KOPT-K1 (cell line): ENCODE measurements around the gene KIF26B.
"Not testable (repeated sequence)": the region's sequence is repeated elsewhere in the genome, so short reads cannot be mapped to it uniquely, and the experiment has no call there.

Source experiments
- H3K27ac ChIP-seq: fragments of 200-600 bp; sonication (generic); 2 replicates; pipeline ENCODE4 v1.5.1; 2016; ENCODE audit warnings: antibody characterized with exemption, mild to moderate bottlenecking, low read depth, low read length; ENCODE audit not compliant: poor library complexity, severe bottlenecking
- H3K36me3 ChIP-seq: fragments of 200-600 bp; sonication (generic); 2 replicates; pipeline ENCODE4 v1.5.1; 2017; ENCODE audit warnings: antibody characterized with exemption, mild to moderate bottlenecking, low read length, moderate library complexity; ENCODE audit not compliant: insufficient read depth
- H3K9me3 ChIP-seq: fragments of 200-600 bp; sonication (generic); 2 replicates; pipeline ENCODE4 v1.5.1; 2017; ENCODE audit warnings: antibody characterized with exemption, low read length, mild to moderate bottlenecking; ENCODE audit not compliant: insufficient read depth, poor library complexity, severe bottlenecking

KIF26B gene

GRCh38 chr1:245700631-245701030, 545.8 kb downstream of the KIF26B start:
- H3K27ac ChIP-seq = no peak overlapping the region
- no peaks in the 10 kb centered on the region for H3K36me3 ChIP-seq
- no peaks in the 10 kb centered on the region for H3K9me3 ChIP-seq

GRCh38 chr1:245701631-245702030, 546.8 kb downstream of the KIF26B start:
- Histone ChIP-seq H3K27ac (no peak overlapping the region), H3K36me3 (no peaks in the 10 kb centered on the region), H3K9me3 (no peaks in the 10 kb centered on the region)

- no peaks in the 10 kb centered on the region for H3K36me3 ChIP-seq
- no peaks in the 10 kb centered on the region for H3K9me3 ChIP-seq
- no peak overlapping the region for H3K27ac ChIP-seq
Measured at GRCh38 chr1:245702346-245702745, 547.6 kb downstream of the KIF26B start.

- H3K36me3 ChIP-seq = no peaks in the 10 kb centered on the region
- no peak overlapping the region for H3K27ac ChIP-seq
Measured at GRCh38 chr1:245704341-245704740, 549.6 kb downstream of the KIF26B start.

GRCh38 chr1:245704765-245705164, 550.0 kb downstream of the KIF26B start:
- no peaks in the 10 kb centered on the region for H3K36me3 ChIP-seq
- no peak overlapping the region for H3K27ac ChIP-seq
- H3K9me3 ChIP-seq = no peaks in the 10 kb centered on the region

More at GRCh38 chr1:245704341-245704740, 549.6 kb downstream of the KIF26B start:
- no peaks in the 10 kb centered on the region for H3K9me3 ChIP-seq

GRCh38 chr1:245707941-245708340, 553.2 kb downstream of the KIF26B start:
- H3K9me3 ChIP-seq = no peaks in the 10 kb centered on the region

GRCh38 chr1:245710961-245711903, 556.4 kb downstream of the KIF26B start:
- no peak overlapping the region for H3K27ac ChIP-seq
- H3K9me3 ChIP-seq = no peaks in the 10 kb centered on the region
- H3K36me3 ChIP-seq = no peaks in the 10 kb centered on the region

More at GRCh38 chr1:245707941-245708340, 553.2 kb downstream of the KIF26B start:
- H3K27ac ChIP-seq = no peak overlapping the region
- no peaks in the 10 kb centered on the region for H3K36me3 ChIP-seq

GRCh38 chr1:245714027-245714426, 559.2 kb downstream of the KIF26B start:
- not testable (repeated sequence) for H3K9me3 ChIP-seq, H3K36me3 ChIP-seq, H3K27ac ChIP-seq

- Histone ChIP-seq H3K9me3 (no peaks in the 10 kb centered on the region), H3K36me3 (no peaks in the 10 kb centered on the region), H3K27ac (no peak overlapping the region)
Measured at GRCh38 chr1:245715291-245715701, 560.5 kb downstream of the KIF26B start.

- no peaks in the 10 kb centered on the region for H3K36me3 ChIP-seq
- no peaks in the 10 kb centered on the region for H3K9me3 ChIP-seq
- H3K27ac ChIP-seq = no peak overlapping the region
Measured at GRCh38 chr1:245715970-245716369, 561.2 kb downstream of the KIF26B start.

GRCh38 chr1:245716561-245716960, 561.8 kb downstream of the KIF26B start:
- Histone ChIP-seq H3K9me3 (no peaks in the 10 kb centered on the region), H3K27ac (no peak overlapping the region), H3K36me3 (no peaks in the 10 kb centered on the region)

- Histone ChIP-seq H3K9me3 (no peaks in the 10 kb centered on the region), H3K36me3 (no peaks in the 10 kb centered on the region), H3K27ac (no peak overlapping the region)
Measured at GRCh38 chr1:245717611-245718010, 562.8 kb downstream of the KIF26B start.

- no peak overlapping the region for H3K27ac ChIP-seq
- no peaks in the 10 kb centered on the region for H3K36me3 ChIP-seq
- no peaks in the 10 kb centered on the region for H3K9me3 ChIP-seq
Measured at GRCh38 chr1:245718123-245718522, 563.3 kb downstream of the KIF26B start.

GRCh38 chr1:245718951-245719350, 564.2 kb downstream of the KIF26B start:
- Histone ChIP-seq H3K9me3 (no peaks in the 10 kb centered on the region), H3K36me3 (no peaks in the 10 kb centered on the region), H3K27ac (no peak overlapping the region)

GRCh38 chr1:245721488-245721887, 566.7 kb downstream of the KIF26B start:
- H3K27ac ChIP-seq = no peak overlapping the region
- H3K9me3 ChIP-seq = peaks cover under 1% of the 10 kb centered on the region
- no peaks in the 10 kb centered on the region for H3K36me3 ChIP-seq

- not testable (repeated sequence) for H3K36me3 ChIP-seq, H3K27ac ChIP-seq, H3K9me3 ChIP-seq
Measured at GRCh38 chr1:245728035-245728434, 573.2 kb downstream of the KIF26B start.
